Heart right ventricle (tissue), 16 donors: Measurements from ENCODE around the gene SRMS. TPM values are rescaled to one million over a fixed set of nuclear protein-coding genes. Genes with fewer than 3 reads are reported as not detected.

Experiments
- ATAC-seq, 8 donors: fragments of 200-7000 bp; cut with Tn5 transposase; one replicate each; pipeline ENCODE4 v1.9.1; 2020; ENCODE audit warnings: mild to moderate bottlenecking in 8 of 8, moderate library complexity in 8 of 8, moderate number of reproducible peaks in 1 of 8
- DNase-seq, 2 donors: peaks; one replicate each; pipeline ENCODE4 v3.0.0-alpha.2; 2020
- H3K27ac ChIP-seq, 10 donors: fragments of 200-600 bp; sonication (generic) in 2 of 10; one replicate each; pipeline versions ENCODE4 v1.5.0 to v1.8.0; 2020 to 2022; ENCODE audit warnings: mild to moderate bottlenecking in 3 of 10
- H3K27me3 ChIP-seq, 7 donors: fragments of 200-600 bp; one replicate each; pipeline ENCODE4 v1.8.0; 2021 to 2022; ENCODE audit warnings: mild to moderate bottlenecking in 2 of 7
- H3K36me3 ChIP-seq, 9 donors: fragments of 200-600 bp; sonication (generic) in 1 of 9; one replicate each; pipeline versions ENCODE4 v1.5.0 to v1.8.0; 2020 to 2022; ENCODE audit warnings: mild to moderate bottlenecking in 2 of 9
- H3K4me1 ChIP-seq, 9 donors: fragments of 200-600 bp; sonication (generic) in 1 of 9; one replicate each; pipeline versions ENCODE4 v1.5.0 to v1.8.0; 2020 to 2022; ENCODE audit warnings: mild to moderate bottlenecking in 4 of 9
- H3K4me3 ChIP-seq, 10 donors: fragments of 200-600 bp; sonication (generic) in 2 of 10; one replicate each; pipeline versions ENCODE4 v1.5.0 to v1.8.0; 2020 to 2022; ENCODE audit warnings: mild to moderate bottlenecking in 7 of 10, moderate library complexity in 2 of 10
- H3K9me3 ChIP-seq, 11 donors: fragments of 200-600 bp in 10 of 11; sonication (generic) in 2 of 11; one replicate each; pipeline versions ENCODE4 v1.5.0 to v1.8.0; 2013 to 2022; ENCODE audit warnings: mild to moderate bottlenecking in 2 of 11, control low read depth in 1 of 11, moderate library complexity in 1 of 11
- WGBS, 2 donors: extraction: QIAGEN DNeasy Blood & Tissue Kit; methylation state at CpG; one replicate each; pipeline ENCODE4 v1.1.7; 2013; ENCODE audit warnings: inconsistent platforms in 1 of 2; 5-methylcytosine and 5-hydroxymethylcytosine counted together
- intact Hi-C, 10 donors: fragments of 100-400 bp; cut with DNase I; formaldehyde crosslinking; loops; one replicate each; pipeline versions ENCODE4 v1.11.1 to v1.14.2; 2022
- polyA plus RNA-seq, 2 donors: library from polyadenylated mRNA; stranded (reverse); fragments of 200-250 nt; gene quantifications; one replicate each; pipeline ENCODE4 v1.2.3, GENCODE V29; 2013
- total RNA-seq, 10 donors: library from RNA; stranded (reverse); fragmentation: NEBNext Ultra II Directional in 3 of 10; extraction: Animal tissue kit (Norgen Biotek cat#: 25700) in 3 of 10; gene quantifications; one replicate each; pipeline versions ENCODE4 v1.2.1 to v1.2.4, GENCODE V29; 2021 to 2023
- TF ChIP-seq, protein P1 (sequence below), 9 donors: fragments of 200-600 bp; sonication (generic) in 2 of 9; IDR thresholded peaks; one replicate each; pipeline versions ENCODE4 v1.5.0 to v1.8.0; 2021 to 2022; ENCODE audit warnings: antibody characterized with exemption in 9 of 9, mild to moderate bottlenecking in 5 of 9, moderate library complexity in 1 of 9
- donor health status: Arrhythmogenic right ventricular cardiomyopathy.
- donor health status: ischemic (EF 13 %, LVEDD 7.1; RV severe dilation, severe dysfunction).
- donor health status: healthy with polysubstance abuse.
- donor health status: DM: no; HTN: yes; CAD: no.
- donor health status: DM: no; HTN: no; CAD: no.
- donor health status: ischemic (EF 25% LVEDD 6.9; RV normal size, moderate dysfunction).
- donor health status: ischemic (EF 25% LVEDD 5.7; RV mildly dilated, moderate dysfunction).
- donor health status: healthy.
- donor health status: DM: yes; HTN: yes; CAD: no.
- donor health status: Ischemic cardiomyopathy.
- donor health status: ischemic (EF 35%, LVEDD 5.7; RV mildly dilated, moderate dysfunction).
- donor health status: nonischemic (EF 11% LVEDD 7.7; RV severe dilation, severe dysfunction).
- donor health status: DM: yes; HTN: yes; CAD: no.
- donor health status: PGD.
- donor health status: ischemic (EF 29% LVEDD 5.4; RV normal size, mild dysfunction).
- donor health status: nonischemic (EF 23%, LVEDD 6.1; RV moderate dilation, normal function).

The SRMS gene
- total and polyA plus RNA-seq, 12 donors = not detected

DNA sequence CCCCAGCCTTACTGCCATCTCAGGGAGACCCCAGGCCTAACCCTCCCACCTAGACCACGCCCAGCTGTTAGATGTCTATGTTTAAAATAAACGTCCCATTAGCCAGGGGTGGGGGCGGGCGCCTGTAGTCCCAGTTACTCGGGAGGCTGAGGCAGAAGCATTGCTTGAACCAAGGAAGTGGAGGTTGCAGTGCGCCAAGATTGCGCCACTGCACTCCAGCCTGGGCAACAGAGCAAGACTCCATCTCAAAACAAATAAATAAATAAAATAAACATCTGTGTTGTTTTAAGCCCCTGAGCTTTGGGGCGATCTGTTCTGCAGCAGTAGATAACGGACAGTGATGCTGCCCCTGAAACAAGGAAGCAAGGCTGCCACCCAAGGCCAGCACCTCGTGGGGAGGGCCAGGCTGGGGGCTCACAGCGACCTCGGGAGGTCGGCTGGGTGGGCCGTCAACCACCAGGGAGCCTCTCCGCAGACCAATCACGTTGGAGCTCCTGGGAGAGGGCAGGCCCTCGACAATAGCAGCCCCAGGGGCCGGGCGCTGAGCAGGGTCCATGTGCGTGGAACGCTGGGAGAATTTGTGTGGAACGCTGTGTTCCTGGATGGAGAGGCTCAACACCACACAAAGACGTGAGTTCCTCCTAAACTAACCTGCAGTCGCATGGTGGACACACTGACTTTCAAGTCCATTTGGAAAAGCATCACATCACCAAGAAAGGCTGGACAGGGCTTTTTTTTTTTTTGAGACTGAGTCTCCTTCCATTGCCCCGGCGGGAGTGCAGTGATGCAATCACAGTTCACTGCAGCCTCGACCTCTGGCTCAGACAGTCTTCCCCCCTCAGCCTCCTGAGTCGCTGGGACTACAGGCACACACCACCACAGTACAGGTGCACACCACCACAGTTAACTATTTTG is 27.5 kb upstream of the SRMS start:
- ATAC-seq = no peak
- Histone ChIP-seq H3K27ac (peak overlapping the region in 8 of 10 donors; percentile 89 to 95 (median 93)), H3K36me3 (peaks cover 0 to 19% (median 4%) of the 10 kb centered on the region in 9 donors), H3K4me1 (peaks cover 5 to 37% (median 24%) of the 10 kb centered on the region in 9 donors), H3K4me3 (peak overlapping the region in 5 of 10 donors; percentile 75 to 92 (median 85)), H3K9me3 (no peaks in the 10 kb centered on the region), H3K27me3 (peaks cover 0 to 37% (median 0%) of the 10 kb centered on the region in 7 donors)
- TF ChIP-seq, protein P1, sequence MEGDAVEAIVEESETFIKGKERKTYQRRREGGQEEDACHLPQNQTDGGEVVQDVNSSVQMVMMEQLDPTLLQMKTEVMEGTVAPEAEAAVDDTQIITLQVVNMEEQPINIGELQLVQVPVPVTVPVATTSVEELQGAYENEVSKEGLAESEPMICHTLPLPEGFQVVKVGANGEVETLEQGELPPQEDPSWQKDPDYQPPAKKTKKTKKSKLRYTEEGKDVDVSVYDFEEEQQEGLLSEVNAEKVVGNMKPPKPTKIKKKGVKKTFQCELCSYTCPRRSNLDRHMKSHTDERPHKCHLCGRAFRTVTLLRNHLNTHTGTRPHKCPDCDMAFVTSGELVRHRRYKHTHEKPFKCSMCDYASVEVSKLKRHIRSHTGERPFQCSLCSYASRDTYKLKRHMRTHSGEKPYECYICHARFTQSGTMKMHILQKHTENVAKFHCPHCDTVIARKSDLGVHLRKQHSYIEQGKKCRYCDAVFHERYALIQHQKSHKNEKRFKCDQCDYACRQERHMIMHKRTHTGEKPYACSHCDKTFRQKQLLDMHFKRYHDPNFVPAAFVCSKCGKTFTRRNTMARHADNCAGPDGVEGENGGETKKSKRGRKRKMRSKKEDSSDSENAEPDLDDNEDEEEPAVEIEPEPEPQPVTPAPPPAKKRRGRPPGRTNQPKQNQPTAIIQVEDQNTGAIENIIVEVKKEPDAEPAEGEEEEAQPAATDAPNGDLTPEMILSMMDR (IDR thresholded peaks at IDR 0.05) = no peak
- no peak for DNase-seq
- intact Hi-C loops = loop anchor here in 3 of 10 donors (5.0 to 10.0 kb wide), 3 partner anchors 38 to 50 kb away; partner anchors contain the start of genes GMEB2 (in 2 of the 3) and PTK6 (in 1 of the 3)
- 68 to 75% methylated on average over 28 of the region's 28 CpGs for WGBS, 2 donors

DNA sequence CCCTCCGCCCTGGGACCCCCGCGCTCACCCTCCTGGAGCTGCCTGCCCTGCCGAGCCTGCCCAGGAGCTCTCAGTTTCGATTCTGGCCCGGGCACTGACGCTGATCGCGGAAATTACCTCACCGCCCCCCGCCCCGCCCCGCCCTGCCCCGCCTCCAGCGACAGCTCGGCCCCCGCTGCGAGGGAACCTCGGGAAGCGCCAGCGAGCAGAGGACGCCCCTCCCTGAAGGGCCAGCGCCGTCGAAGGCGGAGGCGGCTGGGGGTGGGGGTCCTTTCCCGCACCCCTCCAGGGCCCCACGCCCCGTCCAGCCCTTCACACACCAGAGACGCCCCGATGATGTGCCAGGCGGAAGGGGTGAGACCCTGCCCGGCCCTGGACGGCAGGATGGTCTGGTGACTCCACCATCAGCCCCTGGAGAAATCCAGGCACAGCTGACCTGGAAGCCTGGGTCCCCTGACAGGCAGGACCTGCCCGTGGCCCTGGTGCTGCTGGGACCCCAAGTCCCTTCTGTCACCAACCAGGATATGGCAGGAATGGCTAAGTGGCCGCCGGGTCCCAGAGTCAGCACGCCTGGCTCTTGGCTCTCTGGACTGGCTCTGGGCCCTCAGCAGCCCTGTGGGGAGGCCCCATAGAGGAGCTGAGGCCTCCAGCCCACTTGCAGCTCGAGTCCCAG is 26.7 kb upstream of the SRMS start, which contains the start of gene HELZ2:
Gene HELZ2, minus strand, starts transcription at position 84 of the 673 bp plus-strand sequence. CDS start 1,854 bp downstream, outside the sequence.
- intact Hi-C loops = loop anchor here in 2 of 10 donors (10.0 kb wide), 1 partner anchor 51 kb away; the partner anchor contains the start of gene GMEB2 (in 2 of the 2)
- WGBS, 2 donors = 6 to 7% methylated on average over 31 to 40 of the region's 40 CpGs
- peak within 1 kb of the TSS; percentile 43 to 95 (median 92) for H3K27ac ChIP-seq

DNA sequence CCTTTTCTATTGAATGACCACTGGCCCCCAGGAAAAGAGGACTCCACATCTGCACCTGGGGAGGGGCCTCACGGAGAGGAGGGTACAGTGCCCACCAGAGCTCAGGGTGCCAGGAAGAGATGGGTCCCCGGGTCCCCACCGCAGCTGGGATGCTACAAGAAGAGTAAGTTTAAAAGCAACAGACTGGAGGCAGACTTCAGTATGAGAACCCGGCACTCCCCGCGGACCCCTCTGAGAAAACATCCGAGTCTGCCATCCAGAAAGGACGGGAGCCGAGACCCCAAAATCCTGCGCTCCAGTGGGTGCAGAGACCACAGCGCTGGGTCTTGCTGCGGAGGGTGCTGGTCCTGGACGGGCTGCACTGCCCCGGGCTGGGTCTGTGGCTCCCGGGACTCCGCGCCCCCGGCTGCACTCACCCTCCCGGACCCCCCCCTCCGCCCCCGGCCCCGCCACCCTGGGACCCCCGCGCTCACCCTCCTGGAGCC is 26.1 kb upstream of the SRMS start:
- intact Hi-C loops = loop anchor here in 2 of 10 donors (10.0 kb wide), 1 partner anchor 51 kb away; the partner anchor contains the start of gene GMEB2 (in 2 of the 2)
- no peak for DNase-seq
- H3K4me1 ChIP-seq = peaks cover 5 to 39% (median 24%) of the 10 kb centered on the region in 9 donors
- H3K4me3 ChIP-seq = peak overlapping the region; percentile 67 to 98 (median 86)
- peaks cover 0 to 28% (median 4%) of the 10 kb centered on the region in 9 donors for H3K36me3 ChIP-seq
- H3K27ac ChIP-seq = peak overlapping the region; percentile 42 to 95 (median 92)
- ATAC-seq = peak; percentile 0 to 35 (median 13)
- peaks cover 0 to 31% (median 0%) of the 10 kb centered on the region in 7 donors for H3K27me3 ChIP-seq
- 3 to 4% methylated on average over 23 to 24 of the region's 24 CpGs for WGBS, 2 donors
- no peaks in the 10 kb centered on the region for H3K9me3 ChIP-seq
- TF ChIP-seq, protein P1 (IDR thresholded peaks at IDR 0.05) = no peak

More for the DNA sequence above, 26.7 kb upstream of the SRMS start, which contains the start of gene HELZ2:
- DNase-seq = peak; percentile 79 to 82
- ATAC-seq = peak; percentile 78 to 91 (median 84)
- peaks cover 0 to 23% (median 4%) of the 10 kb centered on the region in 9 donors for H3K36me3 ChIP-seq
- peaks cover 0 to 34% (median 0%) of the 10 kb centered on the region in 7 donors for H3K27me3 ChIP-seq
- H3K4me3 ChIP-seq = peak within 1 kb of the TSS; percentile 67 to 98 (median 86)
- TF ChIP-seq, protein P1 (IDR thresholded peaks at IDR 0.05) = no peak
- no peaks in the 10 kb centered on the region for H3K9me3 ChIP-seq
- H3K4me1 ChIP-seq = peaks cover 5 to 37% (median 24%) of the 10 kb centered on the region in 9 donors
